Cerebellar nuclear complex (tissue), 1 donor: ENCODE data around the gene FAM221B.

ENCODE experiments used
- DNase-seq, 2 experiments: peaks; one replicate each; lab custom pipeline; 2025; lab: John Stamatoyannopoulos, UW

Gene FAM221B

DNA sequence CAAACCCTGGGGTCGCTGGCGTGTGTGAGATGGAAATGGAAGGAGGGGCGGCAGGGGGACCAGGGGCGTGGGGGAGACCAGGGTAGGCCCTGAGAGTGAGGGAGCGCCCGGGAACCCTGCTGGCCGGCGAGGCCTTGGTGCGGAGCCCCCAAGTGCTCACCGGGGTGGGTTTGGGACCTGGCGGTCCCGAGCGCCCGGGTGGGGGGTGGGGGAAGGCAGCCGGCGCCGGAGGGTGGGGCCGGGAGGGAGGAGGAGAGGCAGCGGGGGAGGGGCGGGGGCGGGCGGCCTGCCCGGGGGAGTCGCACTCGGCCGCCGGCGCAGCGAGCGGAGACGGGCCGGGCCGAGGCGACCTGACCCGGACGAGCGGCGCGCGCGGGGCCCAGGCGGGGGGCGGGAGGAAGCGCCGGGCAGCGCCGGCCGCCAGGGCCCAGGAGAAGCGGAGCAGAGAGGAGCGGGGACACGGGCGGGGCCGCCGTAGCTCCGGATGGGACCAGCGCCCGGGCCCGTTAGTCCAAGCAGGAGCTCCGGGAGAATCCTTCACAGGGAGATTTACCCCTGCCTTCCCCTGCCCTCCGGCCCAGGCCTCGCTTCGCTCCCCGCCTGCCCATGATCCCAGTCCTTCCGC is 37.1 kb downstream of the FAM221B start, which contains the start of gene NPR2:
NPR2 (plus strand) TSS at position 295 of the 625 bp plus-strand sequence. CDS start 818 bp downstream, outside the sequence.
- DNase-seq: no peak

DNA sequence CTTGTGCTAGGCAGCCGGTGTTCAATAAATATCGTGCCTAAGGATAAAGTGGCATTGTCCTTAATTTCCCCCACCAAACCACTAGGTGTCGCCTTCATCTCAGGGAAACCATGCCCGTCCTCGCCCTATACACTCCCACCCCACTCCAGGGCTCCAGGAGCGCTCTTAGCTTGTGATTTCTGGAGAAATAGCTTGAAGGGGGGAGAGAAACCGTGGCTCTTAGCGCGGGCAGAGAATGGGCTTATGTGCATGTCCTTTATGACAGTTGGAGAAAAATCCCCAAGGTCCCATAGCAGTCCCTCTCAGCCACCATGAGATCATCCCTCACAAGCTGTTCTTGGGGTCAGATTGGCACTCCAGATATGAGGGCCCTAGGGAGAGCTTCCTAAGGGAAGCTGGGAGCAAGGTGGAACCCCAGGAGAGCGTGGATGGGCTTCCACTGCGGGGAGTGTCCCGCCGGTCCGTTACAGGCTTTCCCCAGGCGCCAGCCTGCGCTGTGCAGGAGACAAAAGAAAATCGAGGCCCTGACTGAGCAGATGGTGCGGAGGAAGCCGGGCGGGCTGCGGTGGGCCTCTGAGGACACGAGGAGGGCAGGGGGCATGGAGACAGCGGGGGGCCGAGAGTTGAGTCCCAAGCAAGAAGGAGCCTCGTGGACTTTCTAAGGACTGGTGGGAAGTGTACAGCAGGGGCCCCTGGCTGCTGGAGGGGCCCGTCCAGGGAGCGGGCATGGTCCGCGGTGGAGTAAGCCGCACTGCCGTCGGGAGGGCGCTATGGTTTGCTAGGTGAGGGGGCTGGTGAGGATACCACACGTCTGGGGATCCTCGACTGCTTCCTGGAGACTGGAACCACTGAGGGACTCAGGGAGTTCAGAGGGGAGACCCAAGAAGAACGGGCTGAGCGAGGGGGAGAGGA is 37.9 kb downstream of the FAM221B start:
- peak in 1 of 2 experiments; percentile 76 for DNase-seq

DNA sequence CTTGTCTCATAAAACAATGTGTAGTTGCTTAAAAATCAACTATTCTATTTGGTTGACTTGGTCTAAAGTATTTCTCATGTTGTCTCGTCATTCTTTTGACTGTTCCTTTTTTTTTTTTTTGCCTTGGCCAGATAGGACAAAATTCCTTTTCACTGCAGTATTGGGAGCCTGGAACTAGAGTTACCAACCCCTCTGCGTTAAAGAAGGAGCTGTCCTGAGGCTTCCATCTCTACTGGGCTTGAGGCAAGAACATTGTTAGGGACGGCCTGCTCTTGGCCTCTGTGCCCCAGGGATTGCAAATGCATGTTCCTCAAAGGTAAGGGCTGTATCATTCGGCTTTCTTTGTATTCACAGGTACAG is 38.5 kb downstream of the FAM221B start:
- DNase-seq: no peak

DNA sequence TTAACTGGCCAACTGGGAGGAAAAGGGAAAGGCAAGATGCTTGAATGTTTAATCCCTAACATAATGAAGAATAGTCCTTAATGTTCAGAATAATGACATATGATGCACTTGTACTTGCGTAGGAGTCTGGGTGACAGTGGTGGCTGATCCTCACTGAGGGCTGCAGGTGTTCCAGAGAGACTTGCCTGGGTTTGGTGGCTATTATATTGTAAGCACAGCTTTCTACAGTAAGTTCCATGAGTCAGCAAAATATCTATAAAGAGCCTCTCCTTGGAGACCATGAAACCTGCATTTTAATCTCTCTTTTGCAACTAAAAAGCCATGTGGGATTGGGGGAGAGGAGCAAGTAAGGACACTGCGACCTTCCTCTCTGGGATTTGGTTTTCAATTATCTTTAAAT is 39.0 kb downstream of the FAM221B start:
- DNase-seq: no peak

DNA sequence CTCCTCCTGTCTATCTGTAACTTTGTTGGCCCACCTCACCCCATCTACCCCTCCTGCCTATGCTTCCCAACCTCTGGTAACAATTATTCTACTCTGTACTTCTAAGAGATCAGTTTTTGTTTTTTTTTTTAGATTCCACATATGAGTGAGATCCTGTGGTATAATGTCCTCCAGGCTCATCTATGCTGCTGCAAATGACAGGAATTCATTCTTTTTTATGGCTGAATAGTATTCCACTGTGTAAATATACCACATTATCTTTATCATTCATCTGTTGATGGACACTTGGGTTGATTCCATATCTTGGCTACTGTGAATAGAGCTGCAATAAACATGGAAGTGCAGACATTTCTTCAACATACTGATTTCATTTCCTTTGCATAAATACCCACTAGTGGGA is 45.1 kb downstream of the FAM221B start:
- no peak for DNase-seq

DNA sequence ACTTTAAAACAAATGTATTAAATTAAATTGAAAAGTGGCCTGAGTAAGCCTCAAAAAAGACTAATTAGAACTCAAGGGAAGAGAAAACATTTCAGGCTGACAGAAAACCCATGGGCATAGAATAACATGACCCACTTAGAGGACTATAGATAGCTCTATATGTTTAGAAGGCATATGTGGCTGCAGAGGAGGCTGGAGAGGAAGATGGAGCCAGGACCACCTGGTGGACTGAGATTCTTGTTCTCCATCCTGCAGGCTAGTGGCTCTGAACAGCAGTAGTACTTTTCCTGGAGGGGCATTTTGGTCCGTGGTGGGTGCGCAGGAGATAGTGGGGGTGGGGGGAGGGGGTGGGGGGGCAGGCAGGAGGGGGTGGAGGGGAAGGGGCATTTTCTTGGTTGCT is 47.5 kb downstream of the FAM221B start:
- DNase-seq: no peak

DNA sequence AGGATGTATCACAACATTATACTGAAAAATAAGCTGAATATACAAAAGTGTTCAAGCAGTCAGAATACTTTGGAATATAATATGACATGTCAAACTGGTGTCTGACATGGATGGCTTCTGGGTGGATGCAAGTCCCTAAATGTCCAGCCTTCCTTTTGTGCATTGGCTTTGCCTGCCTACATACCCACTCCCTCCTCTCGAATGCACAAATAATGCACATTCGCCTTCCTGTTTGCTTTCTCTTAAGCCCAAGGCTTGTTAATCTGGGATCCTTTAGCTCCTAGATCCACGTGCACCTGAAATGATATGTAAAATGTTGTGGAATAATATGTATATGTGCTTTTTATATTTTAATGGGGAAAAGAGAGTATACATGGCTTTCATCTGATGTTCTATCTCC is 50.0 kb downstream of the FAM221B start:
- no peak for DNase-seq

DNA sequence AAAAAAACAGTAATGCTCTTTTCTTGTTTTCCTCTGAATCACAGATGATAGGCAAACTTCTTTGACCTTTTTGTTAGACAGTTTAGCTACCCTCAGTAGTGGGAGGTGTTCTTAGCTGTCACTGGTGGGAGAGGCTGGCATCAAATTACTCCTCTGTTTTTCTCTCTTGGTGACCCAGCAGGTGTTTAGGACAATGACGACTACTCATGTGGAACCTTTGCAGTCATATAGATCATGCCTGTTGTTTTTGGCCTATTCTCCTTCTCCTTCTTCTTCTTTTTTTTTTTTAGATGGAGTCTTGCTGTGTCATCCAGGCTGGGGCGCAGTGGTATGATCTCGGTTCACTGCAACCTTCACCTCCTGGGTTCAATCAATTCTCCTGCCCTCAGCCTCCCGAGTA is 52.5 kb downstream of the FAM221B start:
- no peak for DNase-seq

DNA sequence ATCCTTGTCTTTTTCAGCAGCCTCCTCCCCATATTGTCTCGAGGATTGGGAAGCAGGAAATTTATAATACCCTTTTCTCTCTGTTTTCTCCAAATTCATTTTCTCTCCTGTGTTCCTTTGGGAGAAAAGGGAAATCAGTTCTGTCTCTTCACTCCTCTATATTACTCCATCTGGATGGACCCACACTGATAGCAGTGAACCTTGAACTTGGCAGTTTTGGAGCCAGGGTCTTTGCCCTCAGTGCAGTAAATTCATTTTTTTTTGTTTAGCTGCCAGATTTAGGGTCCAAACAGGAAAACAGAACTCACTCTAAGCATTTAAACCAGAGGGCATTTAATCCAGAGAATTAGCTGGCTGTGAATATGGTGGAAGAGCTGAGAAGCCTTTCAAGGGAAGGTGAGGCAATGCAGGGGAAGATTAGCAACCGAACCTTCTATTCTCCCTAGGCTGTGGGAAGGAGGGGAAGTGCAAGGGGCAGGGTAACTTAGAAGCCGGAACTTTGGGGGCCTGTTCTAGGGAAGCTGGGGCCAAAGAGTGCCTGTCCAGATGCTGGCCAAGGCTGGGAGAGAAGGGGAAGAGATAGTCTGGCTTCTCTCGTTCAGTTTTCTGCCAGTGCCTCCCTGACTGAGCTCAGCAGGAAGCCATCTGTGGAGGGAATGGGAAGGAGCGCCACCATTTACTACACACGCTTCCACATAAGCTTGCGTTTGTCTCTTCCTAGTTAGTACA is 53.5 kb downstream of the FAM221B start:
- peak in 1 of 2 experiments; percentile 31 for DNase-seq

DNA sequence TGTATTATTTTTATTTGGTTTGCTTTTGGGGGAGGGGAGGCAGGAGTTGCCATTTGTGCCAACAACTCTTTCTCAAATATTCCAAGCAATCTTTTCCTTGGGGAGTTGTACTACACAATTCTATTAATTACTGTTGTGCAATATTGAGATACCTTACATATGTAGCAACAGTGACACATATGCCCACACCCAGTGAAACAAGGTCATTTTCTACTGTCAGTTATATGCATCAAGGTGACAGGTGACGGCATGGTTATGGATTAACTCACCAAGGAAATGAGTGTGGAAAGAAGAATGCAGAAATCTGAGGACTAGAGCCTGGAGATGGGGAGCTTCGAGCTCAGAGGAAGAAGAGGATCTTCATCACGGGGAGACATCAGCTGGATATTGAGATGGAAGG is 56.6 kb downstream of the FAM221B start:
- no peak for DNase-seq

DNA sequence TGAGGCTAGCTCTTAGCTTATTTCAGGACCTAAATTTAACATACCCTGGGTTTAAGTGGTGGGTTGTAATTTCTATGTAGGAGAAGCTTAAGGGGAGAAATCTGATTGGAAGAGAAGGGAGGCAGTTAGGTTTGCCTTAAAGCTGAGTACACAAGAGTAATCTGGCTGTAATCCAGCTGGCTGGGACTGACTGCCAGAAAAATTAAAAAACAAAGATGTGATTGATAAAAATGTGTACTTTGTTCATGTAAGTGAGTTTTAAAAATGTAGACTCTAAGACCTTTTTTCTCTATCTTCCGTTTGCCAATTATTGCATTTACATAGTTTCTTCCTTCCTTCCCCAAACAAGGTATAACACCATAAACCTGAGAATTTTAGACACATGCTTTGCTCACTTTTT is 57.0 kb downstream of the FAM221B start:
- DNase-seq: peak in 1 of 2 experiments; percentile 31

DNA sequence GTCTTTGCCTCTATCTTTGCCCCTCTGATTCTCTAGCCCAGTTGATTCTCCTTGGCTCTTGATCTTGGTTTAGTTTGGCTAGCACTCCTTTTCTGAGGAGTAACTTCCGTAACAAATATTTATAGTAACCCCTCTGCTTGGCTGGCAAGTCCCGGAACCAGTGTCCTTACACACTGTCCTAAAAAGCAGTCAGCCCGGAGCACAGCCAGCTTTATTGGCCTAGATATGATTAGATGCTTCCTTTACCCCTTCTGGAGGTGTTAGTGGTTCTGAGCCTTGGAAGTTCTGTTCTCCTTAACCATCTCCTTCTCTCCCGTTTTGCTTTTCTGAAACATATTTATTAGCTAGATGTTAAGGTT is 57.5 kb downstream of the FAM221B start:
- peak; percentile 83 to 90 for DNase-seq

DNA sequence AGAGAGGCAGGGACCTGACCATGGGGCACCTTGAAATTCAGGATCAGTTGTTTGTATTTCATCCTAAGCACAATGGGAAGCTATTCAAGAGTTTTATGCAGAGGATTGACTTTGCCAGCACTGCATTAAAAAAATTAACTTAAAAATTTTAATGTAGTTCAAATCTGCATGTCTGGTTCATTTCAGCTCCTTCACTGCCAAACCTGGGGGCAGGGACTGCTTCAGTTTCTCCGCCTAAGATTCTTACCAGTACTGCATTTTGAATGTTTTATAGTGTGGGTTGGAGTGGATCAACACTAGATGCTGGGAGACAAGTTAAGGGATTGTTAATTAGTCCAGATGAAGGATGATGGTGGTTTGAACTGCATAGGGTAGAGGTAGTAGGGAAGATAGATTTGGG is 58.8 kb downstream of the FAM221B start:
- no peak for DNase-seq

DNA sequence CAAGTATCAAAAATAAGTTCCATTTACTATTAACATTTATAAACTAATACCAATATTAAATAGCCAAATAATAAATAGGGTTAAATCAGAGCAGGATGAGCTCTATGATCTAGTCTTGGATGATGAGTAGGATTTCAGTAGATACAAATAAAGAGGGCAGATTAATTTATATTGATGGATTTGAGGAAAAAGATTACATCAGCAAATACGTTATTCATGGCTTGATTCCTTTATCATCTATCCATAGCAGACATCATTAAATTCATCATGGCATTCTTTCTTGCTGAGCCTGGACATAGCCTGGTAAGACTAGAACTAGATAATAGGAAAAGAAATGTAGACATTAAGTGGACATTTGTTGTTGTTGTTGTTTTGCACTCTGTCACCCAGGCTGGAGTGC is 61.1 kb downstream of the FAM221B start:
- DNase-seq: no peak

DNA sequence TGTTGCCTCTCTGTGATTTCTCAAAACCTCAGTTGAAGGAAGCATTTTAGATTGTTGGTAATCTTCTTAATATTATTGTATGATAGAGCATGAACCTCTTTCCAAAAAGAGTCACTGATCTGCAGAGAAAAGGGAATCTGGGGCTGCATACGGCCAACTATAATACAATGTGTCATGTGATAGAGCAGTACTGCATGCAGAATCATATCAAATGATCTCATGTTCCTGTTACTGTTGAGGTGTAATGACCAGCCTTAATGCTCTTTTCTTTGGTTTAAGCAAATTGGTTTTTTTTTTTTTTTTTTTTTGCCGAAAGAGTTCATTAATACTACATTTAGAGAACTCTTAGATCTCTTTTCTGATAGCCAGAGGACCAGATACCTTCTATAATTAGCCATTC is 61.5 kb downstream of the FAM221B start:
- no peak for DNase-seq
